GM12872 (cell line): ENCODE data around the gene MTRR.

Source experiments
- TF ChIP-seq, protein P1 (sequence below): IDR thresholded peaks from 3 replicates; pipeline ENCODE4 v1.5.1; 2011; ENCODE audit warnings: low read depth, mild to moderate bottlenecking, low read length, moderate library complexity; ENCODE audit not compliant: insufficient read depth

The MTRR gene

DNA sequence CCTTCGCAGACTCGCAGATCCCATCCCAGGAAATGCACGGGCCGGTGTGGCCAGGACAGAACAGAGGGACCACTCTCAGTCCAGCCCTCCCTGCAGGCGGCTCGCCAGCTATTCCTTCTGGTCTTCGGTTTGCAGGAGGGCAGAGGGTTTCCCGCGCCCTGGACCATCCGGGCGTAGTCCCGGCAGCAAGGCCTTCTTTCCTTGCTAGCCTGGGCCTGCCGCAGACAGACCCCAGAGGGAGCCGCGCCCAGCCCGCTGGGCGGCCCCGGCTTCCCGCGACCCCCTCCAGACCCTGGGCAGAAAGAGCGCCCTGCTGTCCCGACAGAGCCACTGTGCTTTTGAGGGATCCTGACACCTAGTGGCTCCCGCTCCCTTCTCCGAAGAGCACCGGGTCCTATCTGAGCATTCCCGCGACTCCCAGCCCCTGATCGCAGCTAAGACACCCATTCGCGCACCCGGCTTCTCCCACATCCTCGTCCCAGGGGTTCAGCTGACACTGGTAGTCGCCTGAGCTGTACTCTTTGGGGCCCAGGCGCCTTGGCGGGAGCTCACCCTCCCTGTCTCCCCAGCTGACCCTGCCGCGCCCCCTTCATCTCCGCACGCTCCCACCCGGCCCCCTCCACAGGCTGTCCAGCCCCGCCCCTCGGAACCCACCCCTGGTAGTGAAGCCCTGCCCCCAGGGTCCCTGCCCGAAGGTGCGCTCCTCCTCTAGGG, 19.1 kb upstream of the MTRR start:
- TF ChIP-seq, protein P1, sequence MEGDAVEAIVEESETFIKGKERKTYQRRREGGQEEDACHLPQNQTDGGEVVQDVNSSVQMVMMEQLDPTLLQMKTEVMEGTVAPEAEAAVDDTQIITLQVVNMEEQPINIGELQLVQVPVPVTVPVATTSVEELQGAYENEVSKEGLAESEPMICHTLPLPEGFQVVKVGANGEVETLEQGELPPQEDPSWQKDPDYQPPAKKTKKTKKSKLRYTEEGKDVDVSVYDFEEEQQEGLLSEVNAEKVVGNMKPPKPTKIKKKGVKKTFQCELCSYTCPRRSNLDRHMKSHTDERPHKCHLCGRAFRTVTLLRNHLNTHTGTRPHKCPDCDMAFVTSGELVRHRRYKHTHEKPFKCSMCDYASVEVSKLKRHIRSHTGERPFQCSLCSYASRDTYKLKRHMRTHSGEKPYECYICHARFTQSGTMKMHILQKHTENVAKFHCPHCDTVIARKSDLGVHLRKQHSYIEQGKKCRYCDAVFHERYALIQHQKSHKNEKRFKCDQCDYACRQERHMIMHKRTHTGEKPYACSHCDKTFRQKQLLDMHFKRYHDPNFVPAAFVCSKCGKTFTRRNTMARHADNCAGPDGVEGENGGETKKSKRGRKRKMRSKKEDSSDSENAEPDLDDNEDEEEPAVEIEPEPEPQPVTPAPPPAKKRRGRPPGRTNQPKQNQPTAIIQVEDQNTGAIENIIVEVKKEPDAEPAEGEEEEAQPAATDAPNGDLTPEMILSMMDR = no peak

DNA sequence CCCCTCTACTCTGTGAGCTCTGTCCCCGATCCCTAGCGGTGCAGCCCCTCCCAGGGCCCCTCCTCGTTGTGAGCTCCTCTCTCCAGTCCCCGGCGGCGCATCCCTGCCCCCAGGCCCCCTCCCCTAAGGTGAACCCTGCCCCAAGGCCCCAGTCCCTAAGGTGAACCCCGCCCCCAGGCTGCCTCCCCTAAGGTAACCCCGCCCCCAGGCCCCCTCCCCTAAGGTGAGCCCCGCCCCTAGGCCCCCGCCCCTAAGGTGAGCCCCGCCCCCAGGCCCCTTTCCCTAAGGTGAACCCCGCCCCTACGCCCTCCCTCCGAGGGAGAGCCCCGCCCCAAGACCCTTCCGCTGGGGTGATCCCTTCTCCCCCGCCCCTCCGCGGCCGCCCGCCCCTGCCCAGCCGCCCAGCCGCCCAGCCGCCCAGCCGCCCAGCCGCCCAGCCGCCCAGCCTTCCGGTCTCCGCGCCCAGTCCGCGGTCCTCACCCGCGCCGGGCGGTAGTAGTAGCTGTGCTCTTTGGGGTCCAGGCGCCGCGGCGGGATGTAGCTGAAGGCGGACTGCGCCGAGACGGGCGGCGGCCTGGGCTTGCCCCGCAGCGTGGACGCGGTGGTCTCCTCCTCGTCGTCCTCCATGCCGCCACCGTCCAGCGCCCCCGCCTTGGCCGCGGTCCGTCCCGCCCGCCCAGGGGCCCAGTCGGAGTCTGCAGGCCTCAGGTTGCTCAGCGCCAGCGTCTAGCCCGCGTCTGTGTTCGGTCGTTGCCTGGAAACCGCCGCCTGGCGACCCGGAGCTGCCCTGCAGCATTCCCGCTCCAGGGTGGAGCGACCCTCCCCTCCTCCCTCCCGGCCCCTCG, 18.3 kb upstream of the MTRR start, which contains the start of gene CFAP90:
Gene CFAP90 (minus strand): TSS at position 739 of the 845 bp plus-strand sequence. CDS start 112 bp downstream, at position 627.
- TF ChIP-seq, protein P1 = no peak

- TF ChIP-seq, protein P1 = no peak
Measured at GRCh38 chr5:7851240-7851592, 17.7 kb upstream of the MTRR start.

GRCh38 chr5:7851617-7852289, 17.2 kb upstream of the MTRR start:
- TF ChIP-seq, protein P1 = no peak

DNA sequence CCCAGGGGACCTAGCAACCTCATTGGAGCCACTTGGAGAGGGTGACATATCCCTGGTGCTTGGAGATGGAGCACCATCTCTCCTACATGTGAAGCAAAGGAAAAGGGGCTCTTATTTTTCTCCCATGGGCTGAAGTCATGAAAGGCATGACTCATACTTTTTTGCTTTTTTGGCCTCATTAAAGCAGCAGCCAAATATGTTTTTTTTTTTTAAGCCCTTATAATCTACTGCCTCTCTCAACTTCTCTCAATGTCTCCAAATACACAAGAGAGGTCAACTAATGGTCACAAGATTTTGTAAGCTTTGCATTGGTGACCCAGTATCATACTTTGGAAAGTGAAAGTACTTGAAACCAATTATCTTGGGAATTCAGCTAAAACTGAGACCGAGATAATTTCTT, 16.4 kb upstream of the MTRR start:
- TF ChIP-seq, protein P1 = no peak

DNA sequence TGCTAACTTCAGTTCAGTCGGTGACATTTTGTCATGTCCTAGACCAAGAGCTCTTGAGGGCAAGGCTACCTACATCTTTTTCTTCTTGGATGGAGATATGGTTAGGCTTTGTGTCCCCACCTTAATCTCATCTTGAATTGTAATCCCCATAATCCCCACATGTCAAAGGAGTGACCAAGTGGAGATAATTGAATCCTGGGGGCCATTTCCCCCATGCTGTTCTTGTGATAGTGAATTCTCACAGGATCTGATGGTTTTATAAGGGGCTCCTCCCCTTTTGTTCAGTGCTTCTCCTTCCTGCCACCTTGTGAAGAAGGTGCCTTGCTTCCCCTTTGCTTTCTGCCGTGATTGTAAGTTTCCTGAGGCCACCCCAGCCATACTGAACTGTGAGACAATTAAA, 16.0 kb upstream of the MTRR start:
- TF ChIP-seq, protein P1 = no peak

- TF ChIP-seq, protein P1 = no peak
Measured at GRCh38 chr5:7855611-7856010, 13.3 kb upstream of the MTRR start.
